ENCODE measurements around the gene MPV17.
A peak's percentile ranks its signal among the peaks of the same experiment; 100 is the strongest.
"Not testable (repeated sequence)": the region's sequence is repeated elsewhere in the genome, so short reads cannot be mapped to it uniquely, and the experiment has no call there.

MPV17 gene, protein sequence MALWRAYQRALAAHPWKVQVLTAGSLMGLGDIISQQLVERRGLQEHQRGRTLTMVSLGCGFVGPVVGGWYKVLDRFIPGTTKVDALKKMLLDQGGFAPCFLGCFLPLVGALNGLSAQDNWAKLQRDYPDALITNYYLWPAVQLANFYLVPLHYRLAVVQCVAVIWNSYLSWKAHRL

GRCh38 chr2:27322766-27323595 is at the start of gene MPV17:
MPV17 (minus strand) TSS chr2:27323097; CDS start chr2:27322517, 580 bp downstream.
- peak; percentile 78 to 93 for DNase-seq

- DNase-seq, result peak; percentile 12 to 36
These were observed 48.1 kb upstream of the MPV17 start for GRCh38 chr2:27370816-27371620.

GRCh38 chr2:27370026-27370815 is 47.3 kb upstream of the MPV17 start, which contains the start of the genes EIF2B4 and SNX17:
EIF2B4 (minus strand) TSS chr2:27370338; CDS start chr2:27370314, 24 bp downstream.
SNX17 (plus strand) TSS chr2:27370616; CDS start chr2:27370744, 128 bp downstream.
- peak; percentile 97 to 99 for DNase-seq

GRCh38 chr2:27369471-27370025 is 46.7 kb upstream of the MPV17 start:
- DNase-seq, result peak; percentile 23 to 75

DNA sequence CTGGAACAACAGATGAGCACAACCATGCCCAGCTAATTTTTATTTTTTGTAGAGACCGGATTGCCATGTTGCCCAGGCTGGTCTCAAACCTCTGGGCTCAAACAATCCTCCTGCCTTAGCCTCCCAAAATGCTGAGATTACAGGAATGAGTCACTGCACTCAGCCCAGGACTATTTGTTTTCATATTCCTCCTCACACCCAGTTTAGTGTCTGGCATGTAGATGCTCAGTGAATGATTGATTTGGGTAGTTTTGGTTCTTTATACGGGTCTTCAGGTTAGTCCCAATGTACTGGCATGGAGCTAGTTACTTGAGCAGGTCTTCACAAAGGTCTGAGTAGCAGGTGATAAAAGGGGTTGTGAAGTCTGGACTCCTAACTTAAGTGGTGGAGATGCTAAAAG is 41.0 kb upstream of the MPV17 start:
- DNase-seq, result no peak

DNA sequence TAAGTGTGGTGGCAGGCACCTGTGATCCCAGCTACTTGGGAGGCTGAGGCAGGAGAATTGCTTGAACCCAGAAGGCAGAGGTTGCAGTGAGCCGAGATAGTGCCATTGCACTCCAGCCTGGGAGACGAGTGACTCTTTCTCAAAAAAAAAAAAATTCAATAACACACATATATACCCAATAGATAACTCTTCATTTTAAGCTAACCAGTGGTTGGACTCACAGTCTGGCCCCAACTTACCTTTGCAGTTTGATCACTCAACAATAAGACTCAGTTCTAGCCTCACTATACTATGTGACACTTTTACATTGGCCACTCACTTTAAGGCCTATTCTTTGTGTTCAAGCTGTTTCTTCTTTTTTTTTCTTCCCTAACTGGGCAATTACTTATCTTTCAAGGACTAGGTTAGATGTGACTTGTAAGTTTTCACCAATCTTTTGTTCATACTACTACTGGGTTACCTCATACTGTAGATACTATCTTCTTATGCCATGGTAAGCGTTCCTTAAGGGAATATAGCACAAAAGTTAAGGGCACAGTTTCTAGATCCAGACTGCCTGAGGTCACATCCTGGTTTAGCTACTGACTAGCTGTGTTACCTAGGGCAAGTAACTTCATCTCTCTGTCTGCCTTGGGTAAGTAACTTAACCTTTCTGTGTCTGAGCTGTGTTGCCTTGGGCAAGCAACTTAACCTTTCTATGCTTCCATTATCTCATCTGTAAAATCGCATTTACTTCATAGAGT is 40.0 kb upstream of the MPV17 start:
- no peak for DNase-seq

DNA sequence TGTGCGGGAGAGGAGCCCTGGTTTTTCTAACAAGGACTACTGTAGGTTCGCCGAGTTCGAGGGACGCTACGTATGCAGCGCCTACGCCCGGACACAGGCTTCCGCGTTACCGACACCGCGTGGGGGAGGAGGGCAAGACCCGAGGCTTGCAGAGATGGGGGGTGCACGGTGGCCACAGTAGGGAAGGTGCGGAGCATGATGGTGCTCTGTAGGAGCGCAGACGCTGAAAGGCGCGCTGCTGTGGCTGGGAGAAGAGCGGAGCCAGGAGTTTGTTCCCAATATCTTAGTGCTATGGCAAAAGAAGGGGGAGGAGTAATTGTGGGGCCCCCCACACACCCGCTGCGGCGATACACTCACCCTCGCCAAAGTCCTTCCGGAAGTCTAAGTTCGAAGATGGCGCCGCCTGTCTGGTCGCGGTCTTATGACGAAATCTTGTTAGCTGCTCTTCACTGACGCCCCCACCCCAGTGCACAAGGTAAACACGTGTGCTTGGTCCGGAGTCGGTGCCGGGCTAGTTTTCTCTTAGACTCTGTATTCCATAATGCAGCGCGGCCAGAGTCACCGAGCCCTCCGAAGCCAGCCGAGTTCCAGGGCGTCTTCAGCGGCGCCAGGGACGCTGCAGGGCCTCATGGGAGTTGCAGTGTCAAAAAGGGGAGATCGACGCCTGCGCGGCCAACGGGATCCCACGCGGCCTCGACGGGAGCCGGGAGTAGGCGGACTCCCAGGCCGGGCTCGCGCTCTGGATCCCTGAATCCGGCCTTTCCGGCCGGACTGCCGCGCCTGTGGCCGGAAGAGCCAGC is 33.7 kb upstream of the MPV17 start, which contains the start of gene GTF3C2:
Gene GTF3C2 (minus strand): TSS at position 383 of the 800 bp plus-strand sequence. CDS start 13,210 bp downstream, outside the sequence.
- DNase-seq, result peak; percentile 98 to 99

DNA sequence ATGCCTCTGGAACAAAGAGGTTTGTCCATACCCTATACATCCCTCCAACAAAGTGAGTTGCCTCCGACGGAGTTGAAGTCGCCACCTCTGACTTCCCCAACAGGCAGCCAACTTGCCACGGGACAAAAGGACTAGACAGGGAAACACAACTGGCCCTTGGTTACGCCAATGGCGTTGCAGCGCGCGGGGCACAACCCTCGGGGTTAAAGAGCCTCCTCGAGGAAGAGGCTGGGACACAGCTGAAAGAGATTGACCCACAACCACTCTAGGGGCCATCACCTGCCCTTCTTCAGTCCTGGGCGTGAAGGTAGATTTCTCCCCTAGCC is 33.1 kb upstream of the MPV17 start:
- peak in 1 of 2 experiments; percentile 75 for DNase-seq

- DNase-seq, result no peak
These were observed 31.7 kb upstream of the MPV17 start for GRCh38 chr2:27354597-27354927.

GRCh38 chr2:27353762-27354596 is 31.1 kb upstream of the MPV17 start:
- DNase-seq, result no peak

DNA sequence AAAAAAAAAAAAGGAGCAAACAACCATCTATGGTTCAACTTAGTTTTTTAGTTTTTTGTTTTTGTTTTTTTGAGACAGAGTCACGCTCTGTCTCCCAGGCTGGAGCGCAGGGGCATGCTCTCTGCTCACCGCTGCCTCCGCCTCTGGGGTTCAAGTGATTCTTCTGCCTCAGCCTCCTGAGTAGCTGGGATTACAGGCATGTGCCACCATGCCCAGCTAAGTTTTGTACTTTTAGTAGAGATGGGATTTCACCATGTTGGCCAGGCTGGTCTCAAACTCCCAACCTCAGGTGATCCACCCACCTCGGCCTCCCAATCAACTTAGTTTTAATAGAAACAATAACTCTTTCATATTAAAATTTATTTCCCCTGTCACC is 30.5 kb upstream of the MPV17 start:
- not testable (repeated sequence) for DNase-seq

- no peak for DNase-seq
These were observed 29.1 kb upstream of the MPV17 start for GRCh38 chr2:27351802-27352598.

- peak; percentile 24 to 56 for DNase-seq
These were observed 27.3 kb upstream of the MPV17 start for GRCh38 chr2:27350106-27350693.

DNA sequence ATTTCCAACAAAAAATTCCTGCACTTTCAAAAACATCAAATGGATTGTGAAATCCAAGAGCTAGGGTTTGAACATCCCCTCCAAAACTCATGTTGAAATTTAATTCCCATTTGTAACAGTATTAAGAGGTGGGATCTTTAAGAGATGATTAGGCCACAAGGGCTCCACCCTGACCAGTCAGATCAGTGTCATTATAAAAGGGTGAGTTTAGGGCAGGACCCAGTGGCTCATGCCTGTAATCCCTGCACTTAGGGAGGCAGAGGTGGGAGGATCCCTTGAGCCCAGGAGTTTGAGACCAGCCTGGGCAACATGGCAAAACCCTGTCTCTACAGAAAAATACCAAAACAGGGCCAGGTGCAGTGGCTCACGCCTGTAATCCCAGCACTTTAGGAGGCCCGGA is 24.7 kb upstream of the MPV17 start:
- DNase-seq, result no peak

DNA sequence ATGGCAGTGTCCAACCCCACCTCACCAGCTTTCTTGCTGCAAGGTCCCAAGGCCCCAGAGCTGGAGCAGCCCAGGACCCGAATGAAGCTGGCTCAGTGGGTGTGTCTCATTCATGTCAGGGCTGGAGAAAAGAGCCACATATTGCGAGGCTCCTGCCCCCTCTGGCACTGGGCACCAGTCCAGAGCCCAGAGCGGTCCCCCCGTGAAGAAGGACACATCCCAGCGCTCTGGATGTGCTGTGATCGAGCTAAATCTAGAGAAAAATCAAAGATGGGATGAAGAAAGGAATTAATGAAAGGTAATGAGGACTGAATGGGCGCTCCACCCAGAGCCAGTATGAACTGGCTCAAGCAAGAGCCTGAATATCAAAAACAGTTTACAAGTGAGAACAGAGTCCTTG is 13.3 kb upstream of the MPV17 start:
- DNase-seq, result no peak

- DNase-seq, result no peak
These were observed 12.4 kb upstream of the MPV17 start for GRCh38 chr2:27335311-27335710.

GRCh38 chr2:27324720-27325119 is 1.8 kb upstream of the MPV17 start:
- DNase-seq, result no peak

GRCh38 chr2:27323596-27324285 is 844 bp upstream of the MPV17 start:
- no peak for DNase-seq
